Body of pancreas (tissue), 4 donors: ENCODE data around the gene IKZF1. TPM values are rescaled to one million over a fixed set of nuclear protein-coding genes. Genes with fewer than 3 reads are reported as not detected.
A peak's percentile ranks its signal among the peaks of the same experiment; 100 is the strongest.

Experiments
- ATAC-seq: fragments of 150-250 bp; one replicate; pipeline ENCODE4 v1.9.1; 2016
- DNase-seq, 4 donors: peaks; one replicate each; pipeline ENCODE4 v3.0.0-alpha.2; 2019
- H3K27ac ChIP-seq, 4 donors: fragments of 200-600 bp; sonication (generic); 1 replicate in 3 of 4; 2 replicates in 1 of 4; pipeline versions ENCODE4 v1.5.1 to v1.6.1; 2016 to 2019; ENCODE audit warnings: mild to moderate bottlenecking in 1 of 4, mixed read lengths in 1 of 4, moderate library complexity in 1 of 4
- H3K27me3 ChIP-seq, 2 donors: fragments of 200-600 bp; sonication (generic); one replicate each; pipeline ENCODE4 v1.6.0; 2016; ENCODE audit warnings: mild to moderate bottlenecking in 1 of 2
- H3K36me3 ChIP-seq, 2 donors: fragments of 200-600 bp; sonication (generic); replicated peaks in 1 of 2; 2 replicates each; pipeline ENCODE4 v1.5.1; 2016; ENCODE audit warnings: low read depth in 2 of 2; ENCODE audit not compliant: insufficient read depth in 1 of 2
- H3K4me1 ChIP-seq: fragments of 200-600 bp; sonication (generic); one replicate; pipeline ENCODE4 v1.6.0; 2016
- H3K4me3 ChIP-seq, 2 donors: fragments of 200-600 bp; sonication (generic); 1 replicate in 1 of 2; 2 replicates in 1 of 2; pipeline ENCODE4 v1.5.1; 2016 to 2019
- H3K9me3 ChIP-seq, 3 donors: fragments of 200-600 bp; sonication (generic); 1 replicate in 2 of 3; 2 replicates in 1 of 3; pipeline ENCODE4 v1.5.1; 2016
- CTCF ChIP-seq, 7 experiments: fragments of 450-650 bp in 4 of 7; fragments of 200-600 bp in 3 of 7; sonication (generic) in 3 of 7; IDR thresholded peaks; one replicate each; pipeline ENCODE4 v1.5.1; 2016 to 2019; ENCODE audit warnings: antibody characterized with exemption in 7 of 7
- POLR2A ChIP-seq, 3 donors: fragments of 450-650 bp; IDR thresholded peaks; one replicate each; pipeline ENCODE4 v1.6.1; 2016; ENCODE audit warnings: antibody characterized with exemption in 3 of 3, mild to moderate bottlenecking in 2 of 3
- WGBS, 2 donors: methylation state at CpG; one replicate each; pipeline ENCODE4 v1.1.5; 2017; 5-methylcytosine and 5-hydroxymethylcytosine counted together
- intact Hi-C: fragments of 100-400 bp; cut with DNase I; formaldehyde crosslinking; loops from one replicate; pipeline ENCODE4 v1.15.1; 2023
- small RNA-seq: library from RNA; depleted of rRNA; stranded (forward); fragments of <200 nt; gene quantifications from one replicate; pipeline ENCODE3, GENCODE V24; 2016
- total RNA-seq, 2 donors: library from RNA; depleted of rRNA; stranded (reverse); fragments of >200 nt; gene quantifications; one replicate each; pipeline ENCODE4 v1.1.0, GENCODE V29; 2016

The IKZF1 gene
- total RNA-seq, 2 donors from 2014 or later: 3.9 to 16.5 TPM

- Histone ChIP-seq H3K27ac (peak overlapping the region; percentile 37 to 73 (median 54)), H3K9me3 (no peaks in the 10 kb centered on the region), H3K27me3 (no peaks in the 10 kb centered on the region), H3K4me3 (peak overlapping the region in 1 of 2 donors; percentile 58), H3K4me1 (peaks cover 15% of the 10 kb centered on the region), H3K36me3 (no peaks in the 10 kb centered on the region)
- no peak for TF ChIP-seq CTCF (IDR thresholded peaks at IDR 0.05)
- TF ChIP-seq POLR2A (IDR thresholded peaks at IDR 0.05): no peak
- DNase-seq: peak in 3 of 4 donors; percentile 15 to 36 (median 27)
- 3 to 10% methylated on average over 16 to 32 of the region's 32 CpGs for WGBS, 2 donors
- intact Hi-C loops: no loop called here
- peak; percentile 25 for ATAC-seq
These were observed 146.1 kb downstream of the IKZF1 start for GRCh38 chr7:50450590-50451032.

Small RNAs within 50 kb of the gene (small RNA-seq; reads per million reads assigned to genes)
- gene RNU6-1091P: not detected

Other genes with a start within 250 kb of the IKZF1 start
- not detected for gene ZPBP, start 211.5 kb upstream of the IKZF1 start, total RNA-seq
- gene FIGNL1, start 145.6 kb downstream of the IKZF1 start, total RNA-seq: 1 to 10 TPM; 2.0 to 7.0 TPM